ENCODE results near the gene CPXM2. TPM values are rescaled to one million over a fixed set of nuclear protein-coding genes. Genes with fewer than 3 reads are reported as not detected.
A peak's percentile ranks its signal among the peaks of the same experiment; 100 is the strongest.

Gene CPXM2
- total RNA-seq, 8 experiments from 2014 or later = 0.05 to 4.6 (median 0.38) TPM; not detected in 1

- no peak overlapping the region for H3K4me3 ChIP-seq
- WGBS, 10 experiments = 41 to 83% (median 73%) methylated on average over 3 to 5 of the region's 8 CpGs; no CpG with 5 or more reads in 5 of the 10 experiments
- ATAC-seq (replicated peaks in 6 of 8) = no peak
- peaks cover 0 to 4% of the 10 kb centered on the region in 2 donors for H3K4me1 ChIP-seq (replicated peaks in 1 of 2)
- in situ Hi-C loops (cut with MboI; ENCODE audit: low pct_unique_long_range_greater_than_20kb in 2 of 9, low sequenced_read_pairs in 9 of 9, unreplicated experiment in 9 of 9) = no loop called here
- H3K27ac ChIP-seq = no peak overlapping the region
Observed at GRCh38 chr10:123863183-123863575, 28.4 kb downstream of the CPXM2 start.

- in situ Hi-C loops (cut with MboI; ENCODE audit: low pct_unique_long_range_greater_than_20kb in 2 of 9, low sequenced_read_pairs in 9 of 9, unreplicated experiment in 9 of 9) = no loop called here
Observed at GRCh38 chr10:123862421-123863182, 29.0 kb downstream of the CPXM2 start.

GRCh38 chr10:123860856-123861255 lies 30.8 kb downstream of the CPXM2 start:
- Histone ChIP-seq H3K27ac (no peak overlapping the region), H3K4me3 (no peak overlapping the region), H3K4me1 (replicated peaks in 1 of 2) (no peaks in the 10 kb centered on the region)
- no peak for ATAC-seq (replicated peaks in 6 of 8)
- 64 to 100% (median 86%) methylated on average over 1 to 7 of the region's 7 CpGs; no CpG with 5 or more reads in 2 of the 10 experiments for WGBS, 10 experiments
- in situ Hi-C loops (cut with MboI; ENCODE audit: low pct_unique_long_range_greater_than_20kb in 2 of 9, low sequenced_read_pairs in 9 of 9, unreplicated experiment in 9 of 9) = no loop called here

More at GRCh38 chr10:123862421-123863182, 29.0 kb downstream of the CPXM2 start:
- Histone ChIP-seq H3K4me3 (no peak overlapping the region), H3K27ac (no peak overlapping the region), H3K4me1 (replicated peaks in 1 of 2) (peaks cover 0 to 4% of the 10 kb centered on the region in 2 donors)
- 12 to 94% (median 79%) methylated on average over 1 to 7 of the region's 9 CpGs; no CpG with 5 or more reads in 1 of the 10 experiments for WGBS, 10 experiments
- ATAC-seq (replicated peaks in 6 of 8) = no peak

GRCh38 chr10:123860209-123860608 lies 31.4 kb downstream of the CPXM2 start:
- WGBS, 10 experiments = 25 to 100% (median 86%) methylated on average over 1 to 5 of the region's 5 CpGs; no CpG with 5 or more reads in 2 of the 10 experiments
- in situ Hi-C loops (cut with MboI; ENCODE audit: low pct_unique_long_range_greater_than_20kb in 2 of 9, low sequenced_read_pairs in 9 of 9, unreplicated experiment in 9 of 9) = no loop called here
- no peak overlapping the region for H3K4me3 ChIP-seq
- H3K4me1 ChIP-seq (replicated peaks in 1 of 2) = no peaks in the 10 kb centered on the region
- H3K27ac ChIP-seq = no peak overlapping the region
- ATAC-seq (replicated peaks in 6 of 8) = no peak

GRCh38 chr10:123859653-123860050 lies 32.0 kb downstream of the CPXM2 start:
- H3K4me1 ChIP-seq (replicated peaks in 1 of 2) = no peaks in the 10 kb centered on the region
- no peak for ATAC-seq (replicated peaks in 6 of 8)
- WGBS, 10 experiments = 80 to 84% (median 80%) methylated on average over 1 to 5 of the region's 10 CpGs; no CpG with 5 or more reads in 7 of the 10 experiments
- in situ Hi-C loops (cut with MboI; ENCODE audit: low pct_unique_long_range_greater_than_20kb in 2 of 9, low sequenced_read_pairs in 9 of 9, unreplicated experiment in 9 of 9) = no loop called here
- no peak overlapping the region for H3K27ac ChIP-seq
- H3K4me3 ChIP-seq = no peak overlapping the region

- H3K4me3 ChIP-seq = no peak overlapping the region
- no peak for ATAC-seq (replicated peaks in 6 of 8)
- in situ Hi-C loops (cut with MboI; ENCODE audit: low pct_unique_long_range_greater_than_20kb in 2 of 9, low sequenced_read_pairs in 9 of 9, unreplicated experiment in 9 of 9) = no loop called here
- no peak overlapping the region for H3K27ac ChIP-seq
- 55 to 94% (median 83%) methylated on average over 1 to 8 of the region's 20 CpGs; no CpG with 5 or more reads in 2 of the 10 experiments for WGBS, 10 experiments
- H3K4me1 ChIP-seq (replicated peaks in 1 of 2) = no peaks in the 10 kb centered on the region
Observed at GRCh38 chr10:123858907-123859652, 32.5 kb downstream of the CPXM2 start.

GRCh38 chr10:123858077-123858681 lies 33.4 kb downstream of the CPXM2 start:
- WGBS, 10 experiments = 0 to 85% (median 75%) methylated on average over 1 to 9 of the region's 9 CpGs; no CpG with 5 or more reads in 3 of the 10 experiments
- in situ Hi-C loops (cut with MboI; ENCODE audit: low pct_unique_long_range_greater_than_20kb in 2 of 9, low sequenced_read_pairs in 9 of 9, unreplicated experiment in 9 of 9) = no loop called here
- no peaks in the 10 kb centered on the region for H3K4me1 ChIP-seq (replicated peaks in 1 of 2)
- H3K27ac ChIP-seq = no peak overlapping the region
- no peak overlapping the region for H3K4me3 ChIP-seq
- peak; percentile 81 to 97 (median 92) for ATAC-seq (replicated peaks in 6 of 8)

GRCh38 chr10:123857616-123858015 lies 34.0 kb downstream of the CPXM2 start:
- Histone ChIP-seq H3K27ac (no peak overlapping the region), H3K4me1 (replicated peaks in 1 of 2) (no peaks in the 10 kb centered on the region), H3K4me3 (no peak overlapping the region)
- ATAC-seq (replicated peaks in 6 of 8) = no peak
- in situ Hi-C loops (cut with MboI; ENCODE audit: low pct_unique_long_range_greater_than_20kb in 2 of 9, low sequenced_read_pairs in 9 of 9, unreplicated experiment in 9 of 9) = no loop called here
- WGBS, 10 experiments = 86 to 92% (median 90%) methylated on average over 2 to 10 of the region's 19 CpGs; no CpG with 5 or more reads in 4 of the 10 experiments

GRCh38 chr10:123855008-123855684 lies 36.5 kb downstream of the CPXM2 start:
- H3K4me3 ChIP-seq = no peak overlapping the region
- H3K4me1 ChIP-seq (replicated peaks in 1 of 2) = no peaks in the 10 kb centered on the region
- H3K27ac ChIP-seq = no peak overlapping the region
- 31 to 83% (median 73%) methylated on average over 1 to 7 of the region's 7 CpGs; no CpG with 5 or more reads in 1 of the 10 experiments for WGBS, 10 experiments
- no peak for ATAC-seq (replicated peaks in 6 of 8)
- in situ Hi-C loops (cut with MboI; ENCODE audit: low pct_unique_long_range_greater_than_20kb in 2 of 9, low sequenced_read_pairs in 9 of 9, unreplicated experiment in 9 of 9) = no loop called here

- H3K4me3 ChIP-seq = no peak overlapping the region
- WGBS, 10 experiments = 80 to 100% (median 85%) methylated on average over 1 to 3 of the region's 7 CpGs; no CpG with 5 or more reads in 5 of the 10 experiments
- in situ Hi-C loops (cut with MboI; ENCODE audit: low pct_unique_long_range_greater_than_20kb in 2 of 9, low sequenced_read_pairs in 9 of 9, unreplicated experiment in 9 of 9) = no loop called here
- no peak overlapping the region for H3K27ac ChIP-seq
- no peak for ATAC-seq (replicated peaks in 6 of 8)
- no peaks in the 10 kb centered on the region for H3K4me1 ChIP-seq (replicated peaks in 1 of 2)
Observed at GRCh38 chr10:123854498-123854897, 37.1 kb downstream of the CPXM2 start.

GRCh38 chr10:123854003-123854402 lies 37.6 kb downstream of the CPXM2 start:
- WGBS, 10 experiments = 66 to 100% (median 77%) methylated on average over 1 to 3 of the region's 4 CpGs; no CpG with 5 or more reads in 7 of the 10 experiments
- H3K4me3 ChIP-seq = no peak overlapping the region
- ATAC-seq (replicated peaks in 6 of 8) = no peak
- H3K4me1 ChIP-seq (replicated peaks in 1 of 2) = no peaks in the 10 kb centered on the region
- no peak overlapping the region for H3K27ac ChIP-seq
- in situ Hi-C loops (cut with MboI; ENCODE audit: low pct_unique_long_range_greater_than_20kb in 2 of 9, low sequenced_read_pairs in 9 of 9, unreplicated experiment in 9 of 9) = no loop called here

- in situ Hi-C loops (cut with MboI; ENCODE audit: low pct_unique_long_range_greater_than_20kb in 2 of 9, low sequenced_read_pairs in 9 of 9, unreplicated experiment in 9 of 9) = no loop called here
- WGBS, 10 experiments = 72 to 100% (median 80%) methylated on average over 1 to 5 of the region's 7 CpGs; no CpG with 5 or more reads in 2 of the 10 experiments
- no peak overlapping the region for H3K27ac ChIP-seq
- no peak for ATAC-seq (replicated peaks in 6 of 8)
- no peaks in the 10 kb centered on the region for H3K4me1 ChIP-seq (replicated peaks in 1 of 2)
- no peak overlapping the region for H3K4me3 ChIP-seq
Observed at GRCh38 chr10:123852411-123852951, 39.1 kb downstream of the CPXM2 start.

Data from motor neuron (in vitro differentiated cells).